Activated CD8-positive, alpha-beta memory T cell treated with anti-CD3 and anti-CD28 coated beads, Interleukin-2, amount 50 U/mL, for 24 hours (primary cell): ENCODE measurements around the gene LHFPL4.
A peak's percentile ranks its signal among the peaks of the same experiment; 100 is the strongest.
"Not testable (repeated sequence)": the region's sequence is repeated elsewhere in the genome, so short reads cannot be mapped to it uniquely, and the experiment has no call there.

ENCODE experiments used
- DNase-seq: peaks from one replicate; pipeline ENCODE4 v3.0.0-alpha.2; 2020; ENCODE audit errors: extremely low read depth

The LHFPL4 gene

GRCh38 chr3:9536212-9536611, 17.4 kb downstream of the LHFPL4 start:
- no peak for DNase-seq

- no peak for DNase-seq
Measured at GRCh38 chr3:9534429-9534828, 19.2 kb downstream of the LHFPL4 start.

GRCh38 chr3:9525078-9525477, 28.5 kb downstream of the LHFPL4 start:
- DNase-seq: no peak

- no peak for DNase-seq
Measured at GRCh38 chr3:9514956-9515355, 38.7 kb downstream of the LHFPL4 start.

GRCh38 chr3:9514306-9514705, 39.3 kb downstream of the LHFPL4 start:
- no peak for DNase-seq

GRCh38 chr3:9512456-9513045, 41.1 kb downstream of the LHFPL4 start:
- DNase-seq: no peak

- no peak for DNase-seq
Measured at GRCh38 chr3:9508781-9509180, 44.8 kb downstream of the LHFPL4 start.

GRCh38 chr3:9507586-9508578, 45.7 kb downstream of the LHFPL4 start:
- DNase-seq: no peak

- DNase-seq: peak; percentile 52
Measured at GRCh38 chr3:9503283-9503682, 50.3 kb downstream of the LHFPL4 start.

- DNase-seq: no peak
Measured at GRCh38 chr3:9501226-9501625, 52.4 kb downstream of the LHFPL4 start.

- DNase-seq: no peak
Measured at GRCh38 chr3:9500108-9501050, 53.2 kb downstream of the LHFPL4 start.

GRCh38 chr3:9499455-9500107, 54.0 kb downstream of the LHFPL4 start:
- DNase-seq: no peak

- DNase-seq: no peak
Measured at GRCh38 chr3:9498781-9499180, 54.8 kb downstream of the LHFPL4 start.

GRCh38 chr3:9497821-9498565, 55.6 kb downstream of the LHFPL4 start:
- no peak for DNase-seq

- DNase-seq: no peak
Measured at GRCh38 chr3:9496893-9497292, 56.7 kb downstream of the LHFPL4 start.

GRCh38 chr3:9494036-9494435, 59.6 kb downstream of the LHFPL4 start:
- not testable (repeated sequence) for DNase-seq

GRCh38 chr3:9491506-9491905, 62.1 kb downstream of the LHFPL4 start:
- no peak for DNase-seq

- no peak for DNase-seq
Measured at GRCh38 chr3:9485248-9485647, 68.4 kb downstream of the LHFPL4 start.

- DNase-seq: no peak
Measured at GRCh38 chr3:9480265-9480664, 73.4 kb downstream of the LHFPL4 start.

GRCh38 chr3:9476935-9477334, 76.7 kb downstream of the LHFPL4 start:
- no peak for DNase-seq

GRCh38 chr3:9474482-9474881, 79.1 kb downstream of the LHFPL4 start:
- no peak for DNase-seq
